SK-N-SH treated with all-trans-retinoic acid at 6 μM for 48 hours (cell line): ENCODE measurements around the gene ADARB2.

Source experiments
- ATAC-seq: fragments of 200-7000 bp; cut with Tn5 transposase; 3 replicates; pipeline ENCODE4 v1.9.1; 2020; ENCODE audit warnings: mild to moderate bottlenecking, moderate library complexity
- ARNTL ChIP-seq: fragments of 450-650 bp; formaldehyde crosslinking; IDR thresholded peaks from 2 replicates; pipeline ENCODE4 v1.5.0; 2020; ENCODE audit warnings: low read depth, mild to moderate bottlenecking, moderate library complexity, borderline replicate concordance
- BACH2 ChIP-seq: fragments of 250-450 bp; sonication (Bioruptor Pico); IDR thresholded peaks from 2 replicates; pipeline ENCODE4 v1.9.0; 2021; ENCODE audit warnings: mild to moderate bottlenecking, borderline replicate concordance
- ESRRG ChIP-seq: fragments of 250-450 bp; sonication (Bioruptor Pico); IDR thresholded peaks from 2 replicates; pipeline ENCODE4 v1.6.1; 2021; ENCODE audit warnings: mild to moderate bottlenecking
- GLIS3 ChIP-seq: fragments of 250-450 bp; sonication (Bioruptor Pico); IDR thresholded peaks from 2 replicates; pipeline ENCODE4 v1.5.0; 2020; ENCODE audit warnings: mild to moderate bottlenecking, moderate library complexity
- ISL1 ChIP-seq: fragments of 250-450 bp; sonication (Bioruptor Pico); IDR thresholded peaks from 2 replicates; pipeline ENCODE4 v2.1.2; 2022; ENCODE audit warnings: mild to moderate bottlenecking, moderate library complexity
- OSR1 ChIP-seq: fragments of 250-450 bp; sonication (Bioruptor Pico); IDR thresholded peaks from 2 replicates; pipeline ENCODE4 v1.8.0; 2022; ENCODE audit warnings: moderate library complexity, mild to moderate bottlenecking, inconsistent platforms
- PPARA ChIP-seq: fragments of 250-450 bp; sonication (Bioruptor Pico); IDR thresholded peaks from 2 replicates; pipeline ENCODE4 v1.5.0; 2020; ENCODE audit warnings: mild to moderate bottlenecking, borderline replicate concordance
- RARB ChIP-seq: fragments of 250-450 bp; sonication (Bioruptor Pico); IDR thresholded peaks from 2 replicates; pipeline ENCODE4 v1.8.0; 2021; ENCODE audit warnings: mild to moderate bottlenecking, moderate library complexity
- TCF4 ChIP-seq: fragments of 250-450 bp; sonication (Bioruptor Pico); IDR thresholded peaks from 2 replicates; pipeline ENCODE4 v1.8.0; 2021; ENCODE audit warnings: mild to moderate bottlenecking, moderate library complexity, borderline replicate concordance
- TOX ChIP-seq: fragments of 250-450 bp; sonication (Bioruptor Pico); IDR thresholded peaks from 2 replicates; pipeline ENCODE4 v1.8.0; 2021; ENCODE audit warnings: mild to moderate bottlenecking, moderate library complexity, borderline replicate concordance
- ZC3H10 ChIP-seq: fragments of 250-450 bp; sonication (Bioruptor Pico); IDR thresholded peaks from 2 replicates; pipeline ENCODE4 v1.5.1; 2021; ENCODE audit warnings: mild to moderate bottlenecking, moderate library complexity
- ZFP3 ChIP-seq: fragments of 250-450 bp; sonication (Bioruptor Pico); IDR thresholded peaks from 2 replicates; pipeline ENCODE4 v1.5.0; 2020; ENCODE audit warnings: mild to moderate bottlenecking, moderate library complexity
- ZNF565 ChIP-seq: fragments of 450-650 bp; formaldehyde crosslinking; conservative IDR thresholded peaks from 2 replicates; pipeline ENCODE4 v1.5.0; 2020; ENCODE audit warnings: low read depth, mild to moderate bottlenecking, moderate library complexity
- ZNF70 ChIP-seq: fragments of 450-650 bp; formaldehyde crosslinking; IDR thresholded peaks from 2 replicates; pipeline ENCODE4 v1.5.0; 2020; ENCODE audit warnings: mild to moderate bottlenecking, moderate library complexity
- ZNF8 ChIP-seq: fragments of 450-650 bp; formaldehyde crosslinking; IDR thresholded peaks from 2 replicates; pipeline ENCODE4 v1.5.0; 2020; ENCODE audit warnings: mild to moderate bottlenecking, moderate library complexity
- TF ChIP-seq, protein P1 (sequence below): fragments of 250-450 bp; sonication (Bioruptor Pico); IDR thresholded peaks from 2 replicates; pipeline ENCODE4 v1.8.0; 2021; ENCODE audit warnings: low read depth, mild to moderate bottlenecking, moderate library complexity, borderline replicate concordance
- TF ChIP-seq, protein P2 (sequence below): fragments of 250-450 bp; sonication (Bioruptor Pico); IDR thresholded peaks from 2 replicates; pipeline ENCODE4 v1.5.0; 2020; ENCODE audit warnings: mild to moderate bottlenecking, moderate library complexity
- TF ChIP-seq, protein P3 (sequence below): fragments of 250-450 bp; sonication (Bioruptor Pico); IDR thresholded peaks from 2 replicates; pipeline ENCODE4 v1.5.1; 2020; ENCODE audit warnings: low read depth, mild to moderate bottlenecking, moderate library complexity
- TF ChIP-seq, protein P4 (sequence below): fragments of 250-450 bp; sonication (Bioruptor Pico); IDR thresholded peaks from 2 replicates; pipeline ENCODE4 v1.5.1; 2021; ENCODE audit warnings: mild to moderate bottlenecking, moderate library complexity
- TF ChIP-seq, protein P5 (sequence below): fragments of 250-450 bp; sonication (Bioruptor Pico); IDR thresholded peaks from 2 replicates; pipeline ENCODE4 v1.8.0; 2020; ENCODE audit warnings: mild to moderate bottlenecking, moderate library complexity, borderline replicate concordance

The ADARB2 gene

DNA sequence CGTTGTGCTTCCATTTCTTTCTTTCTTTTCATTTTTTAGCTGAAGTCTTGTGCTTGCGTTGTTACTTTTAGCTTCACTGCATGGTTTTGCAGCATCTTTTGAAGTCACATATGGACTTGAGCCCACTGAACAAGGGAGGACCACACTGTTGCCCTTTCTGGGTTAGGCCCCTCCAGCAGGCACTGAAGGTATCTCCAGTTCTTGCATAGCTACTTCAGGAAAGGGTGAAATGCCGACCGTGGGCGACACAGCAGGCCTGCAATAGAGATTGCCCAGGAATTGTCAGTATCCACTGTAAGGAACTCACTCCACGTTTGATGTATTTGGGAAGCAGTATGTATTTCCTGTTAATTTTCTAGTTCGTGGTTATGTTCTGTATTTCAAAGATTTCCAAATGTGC lies 596.1 kb downstream of the ADARB2 start (continued):
- TF ChIP-seq, protein P1, sequence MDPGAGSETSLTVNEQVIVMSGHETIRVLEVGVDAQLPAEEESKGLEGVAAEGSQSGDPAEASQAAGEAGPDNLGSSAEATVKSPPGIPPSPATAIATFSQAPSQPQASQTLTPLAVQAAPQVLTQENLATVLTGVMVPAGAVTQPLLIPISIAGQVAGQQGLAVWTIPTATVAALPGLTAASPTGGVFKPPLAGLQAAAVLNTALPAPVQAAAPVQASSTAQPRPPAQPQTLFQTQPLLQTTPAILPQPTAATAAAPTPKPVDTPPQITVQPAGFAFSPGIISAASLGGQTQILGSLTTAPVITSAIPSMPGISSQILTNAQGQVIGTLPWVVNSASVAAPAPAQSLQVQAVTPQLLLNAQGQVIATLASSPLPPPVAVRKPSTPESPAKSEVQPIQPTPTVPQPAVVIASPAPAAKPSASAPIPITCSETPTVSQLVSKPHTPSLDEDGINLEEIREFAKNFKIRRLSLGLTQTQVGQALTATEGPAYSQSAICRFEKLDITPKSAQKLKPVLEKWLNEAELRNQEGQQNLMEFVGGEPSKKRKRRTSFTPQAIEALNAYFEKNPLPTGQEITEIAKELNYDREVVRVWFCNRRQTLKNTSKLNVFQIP (CRISPR knock-in tag), result no peak
- TF ChIP-seq TOX (CRISPR knock-in tag), result no peak
- TF ChIP-seq, all 23 proteins: peak for 0

DNA sequence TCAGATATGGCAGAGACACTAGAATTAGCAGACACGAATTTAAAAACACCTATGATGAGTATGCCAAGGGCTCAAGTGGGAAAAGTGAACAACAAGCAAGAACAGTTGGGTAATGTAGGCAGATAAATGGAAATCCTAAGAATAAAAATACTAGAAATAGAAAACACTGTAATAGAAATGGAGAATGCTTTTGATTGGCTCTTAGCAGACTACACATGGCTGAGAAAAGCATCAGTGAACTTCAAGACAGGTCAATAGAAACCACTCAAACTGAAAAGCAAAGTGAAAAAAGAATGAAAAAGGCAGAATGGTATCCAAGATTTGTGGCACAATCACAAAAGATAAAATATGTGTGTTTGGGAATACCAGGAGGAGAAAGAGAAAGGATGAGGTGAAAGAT lies 598.8 kb downstream of the ADARB2 start:
- ATAC-seq, result no peak
- no peak for TF ChIP-seq ARNTL (CRISPR knock-in tag)
- TF ChIP-seq, protein P2, sequence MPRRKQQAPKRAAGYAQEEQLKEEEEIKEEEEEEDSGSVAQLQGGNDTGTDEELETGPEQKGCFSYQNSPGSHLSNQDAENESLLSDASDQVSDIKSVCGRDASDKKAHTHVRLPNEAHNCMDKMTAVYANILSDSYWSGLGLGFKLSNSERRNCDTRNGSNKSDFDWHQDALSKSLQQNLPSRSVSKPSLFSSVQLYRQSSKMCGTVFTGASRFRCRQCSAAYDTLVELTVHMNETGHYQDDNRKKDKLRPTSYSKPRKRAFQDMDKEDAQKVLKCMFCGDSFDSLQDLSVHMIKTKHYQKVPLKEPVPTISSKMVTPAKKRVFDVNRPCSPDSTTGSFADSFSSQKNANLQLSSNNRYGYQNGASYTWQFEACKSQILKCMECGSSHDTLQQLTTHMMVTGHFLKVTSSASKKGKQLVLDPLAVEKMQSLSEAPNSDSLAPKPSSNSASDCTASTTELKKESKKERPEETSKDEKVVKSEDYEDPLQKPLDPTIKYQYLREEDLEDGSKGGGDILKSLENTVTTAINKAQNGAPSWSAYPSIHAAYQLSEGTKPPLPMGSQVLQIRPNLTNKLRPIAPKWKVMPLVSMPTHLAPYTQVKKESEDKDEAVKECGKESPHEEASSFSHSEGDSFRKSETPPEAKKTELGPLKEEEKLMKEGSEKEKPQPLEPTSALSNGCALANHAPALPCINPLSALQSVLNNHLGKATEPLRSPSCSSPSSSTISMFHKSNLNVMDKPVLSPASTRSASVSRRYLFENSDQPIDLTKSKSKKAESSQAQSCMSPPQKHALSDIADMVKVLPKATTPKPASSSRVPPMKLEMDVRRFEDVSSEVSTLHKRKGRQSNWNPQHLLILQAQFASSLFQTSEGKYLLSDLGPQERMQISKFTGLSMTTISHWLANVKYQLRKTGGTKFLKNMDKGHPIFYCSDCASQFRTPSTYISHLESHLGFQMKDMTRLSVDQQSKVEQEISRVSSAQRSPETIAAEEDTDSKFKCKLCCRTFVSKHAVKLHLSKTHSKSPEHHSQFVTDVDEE (CRISPR knock-in tag), result no peak
- TF ChIP-seq, protein P3, sequence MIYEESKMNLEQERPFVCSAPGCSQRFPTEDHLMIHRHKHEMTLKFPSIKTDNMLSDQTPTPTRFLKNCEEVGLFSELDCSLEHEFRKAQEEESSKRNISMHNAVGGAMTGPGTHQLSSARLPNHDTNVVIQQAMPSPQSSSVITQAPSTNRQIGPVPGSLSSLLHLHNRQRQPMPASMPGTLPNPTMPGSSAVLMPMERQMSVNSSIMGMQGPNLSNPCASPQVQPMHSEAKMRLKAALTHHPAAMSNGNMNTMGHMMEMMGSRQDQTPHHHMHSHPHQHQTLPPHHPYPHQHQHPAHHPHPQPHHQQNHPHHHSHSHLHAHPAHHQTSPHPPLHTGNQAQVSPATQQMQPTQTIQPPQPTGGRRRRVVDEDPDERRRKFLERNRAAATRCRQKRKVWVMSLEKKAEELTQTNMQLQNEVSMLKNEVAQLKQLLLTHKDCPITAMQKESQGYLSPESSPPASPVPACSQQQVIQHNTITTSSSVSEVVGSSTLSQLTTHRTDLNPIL (CRISPR knock-in tag), result no peak
- TF ChIP-seq RARB, result no peak

DNA sequence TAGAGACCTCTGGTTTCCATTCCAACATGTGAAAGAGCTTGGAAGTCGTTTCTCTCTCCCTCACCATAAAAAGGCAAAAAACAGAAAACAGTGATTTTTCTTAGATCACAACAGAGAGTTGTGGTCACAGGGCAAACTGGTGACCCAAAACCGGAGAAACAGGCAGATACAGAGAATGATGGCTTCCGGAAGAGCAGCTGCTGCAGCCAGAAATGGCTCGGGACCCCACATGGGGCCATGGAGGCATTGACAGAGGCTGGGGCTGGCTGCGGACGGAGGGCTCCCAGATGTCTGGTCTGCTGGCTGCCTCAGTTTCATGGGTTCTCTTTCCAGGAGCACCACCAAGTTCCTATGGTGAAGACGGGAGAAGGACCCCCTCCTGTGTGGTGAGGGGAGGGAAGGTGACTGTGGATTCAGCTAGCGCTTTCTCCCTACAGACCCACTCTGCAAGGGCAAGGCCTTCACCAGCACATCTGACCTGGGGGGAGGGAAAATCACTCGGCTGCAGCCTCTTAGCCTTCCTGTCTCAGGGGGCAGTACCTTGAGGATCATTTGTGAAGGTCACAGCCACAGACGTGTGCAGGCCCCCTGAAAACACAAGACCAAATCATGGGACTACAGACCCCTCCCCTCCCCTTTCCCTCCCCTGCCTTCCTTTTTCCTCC lies 599.7 kb downstream of the ADARB2 start:
- TF ChIP-seq ISL1 (CRISPR knock-in tag) (no peak), BACH2 (CRISPR knock-in tag) (no peak), PPARA (CRISPR knock-in tag) (no peak), ZNF70 (no peak), GLIS3 (CRISPR knock-in tag) (no peak), ESRRG (CRISPR knock-in tag) (no peak), ZC3H10 (no peak), ARNTL (CRISPR knock-in tag) (no peak), TOX (CRISPR knock-in tag) (no peak), OSR1 (no peak), ZFP3 (CRISPR knock-in tag) (no peak), ZNF565 (CRISPR knock-in tag) (no peak), ZNF8 (CRISPR knock-in tag) (no peak)
- TF ChIP-seq, protein P4, sequence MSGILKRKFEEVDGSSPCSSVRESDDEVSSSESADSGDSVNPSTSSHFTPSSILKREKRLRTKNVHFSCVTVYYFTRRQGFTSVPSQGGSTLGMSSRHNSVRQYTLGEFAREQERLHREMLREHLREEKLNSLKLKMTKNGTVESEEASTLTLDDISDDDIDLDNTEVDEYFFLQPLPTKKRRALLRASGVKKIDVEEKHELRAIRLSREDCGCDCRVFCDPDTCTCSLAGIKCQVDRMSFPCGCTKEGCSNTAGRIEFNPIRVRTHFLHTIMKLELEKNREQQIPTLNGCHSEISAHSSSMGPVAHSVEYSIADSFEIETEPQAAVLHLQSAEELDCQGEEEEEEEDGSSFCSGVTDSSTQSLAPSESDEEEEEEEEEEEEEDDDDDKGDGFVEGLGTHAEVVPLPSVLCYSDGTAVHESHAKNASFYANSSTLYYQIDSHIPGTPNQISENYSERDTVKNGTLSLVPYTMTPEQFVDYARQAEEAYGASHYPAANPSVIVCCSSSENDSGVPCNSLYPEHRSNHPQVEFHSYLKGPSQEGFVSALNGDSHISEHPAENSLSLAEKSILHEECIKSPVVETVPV (CRISPR knock-in tag), result no peak
- TF ChIP-seq, protein P5, sequence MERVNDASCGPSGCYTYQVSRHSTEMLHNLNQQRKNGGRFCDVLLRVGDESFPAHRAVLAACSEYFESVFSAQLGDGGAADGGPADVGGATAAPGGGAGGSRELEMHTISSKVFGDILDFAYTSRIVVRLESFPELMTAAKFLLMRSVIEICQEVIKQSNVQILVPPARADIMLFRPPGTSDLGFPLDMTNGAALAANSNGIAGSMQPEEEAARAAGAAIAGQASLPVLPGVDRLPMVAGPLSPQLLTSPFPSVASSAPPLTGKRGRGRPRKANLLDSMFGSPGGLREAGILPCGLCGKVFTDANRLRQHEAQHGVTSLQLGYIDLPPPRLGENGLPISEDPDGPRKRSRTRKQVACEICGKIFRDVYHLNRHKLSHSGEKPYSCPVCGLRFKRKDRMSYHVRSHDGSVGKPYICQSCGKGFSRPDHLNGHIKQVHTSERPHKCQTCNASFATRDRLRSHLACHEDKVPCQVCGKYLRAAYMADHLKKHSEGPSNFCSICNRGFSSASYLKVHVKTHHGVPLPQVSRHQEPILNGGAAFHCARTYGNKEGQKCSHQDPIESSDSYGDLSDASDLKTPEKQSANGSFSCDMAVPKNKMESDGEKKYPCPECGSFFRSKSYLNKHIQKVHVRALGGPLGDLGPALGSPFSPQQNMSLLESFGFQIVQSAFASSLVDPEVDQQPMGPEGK (CRISPR knock-in tag), result no peak
- ATAC-seq, result no peak

DNA sequence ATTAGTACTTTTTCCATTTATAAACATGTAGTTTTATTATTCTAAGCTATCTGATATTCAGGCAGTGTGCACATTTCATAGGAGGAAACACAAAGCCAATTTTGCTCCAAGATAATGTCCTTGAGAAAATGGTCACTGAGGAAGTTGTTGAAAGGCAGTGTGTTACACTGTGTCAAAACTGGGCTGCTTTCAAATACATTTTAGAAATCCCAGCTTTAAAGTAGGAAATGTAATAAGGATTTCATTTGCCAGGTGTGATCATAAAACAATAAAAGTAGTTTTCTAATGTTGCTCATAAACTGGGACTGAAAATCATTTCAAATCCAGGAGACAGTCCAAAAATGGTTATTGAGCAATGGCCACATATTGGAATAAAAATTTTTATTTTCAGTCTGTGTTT lies 601.1 kb downstream of the ADARB2 start:
- TF ChIP-seq, protein P5 (CRISPR knock-in tag), result no peak
- TF ChIP-seq TCF4 (CRISPR knock-in tag), result no peak
- TF ChIP-seq, all 23 proteins: peak for 0
- no peak for ATAC-seq
